ENCODE results near the gene ZSCAN5C. TPM values are rescaled to one million over a fixed set of nuclear protein-coding genes. Genes with fewer than 3 reads are reported as not detected.

The ZSCAN5C gene, protein sequence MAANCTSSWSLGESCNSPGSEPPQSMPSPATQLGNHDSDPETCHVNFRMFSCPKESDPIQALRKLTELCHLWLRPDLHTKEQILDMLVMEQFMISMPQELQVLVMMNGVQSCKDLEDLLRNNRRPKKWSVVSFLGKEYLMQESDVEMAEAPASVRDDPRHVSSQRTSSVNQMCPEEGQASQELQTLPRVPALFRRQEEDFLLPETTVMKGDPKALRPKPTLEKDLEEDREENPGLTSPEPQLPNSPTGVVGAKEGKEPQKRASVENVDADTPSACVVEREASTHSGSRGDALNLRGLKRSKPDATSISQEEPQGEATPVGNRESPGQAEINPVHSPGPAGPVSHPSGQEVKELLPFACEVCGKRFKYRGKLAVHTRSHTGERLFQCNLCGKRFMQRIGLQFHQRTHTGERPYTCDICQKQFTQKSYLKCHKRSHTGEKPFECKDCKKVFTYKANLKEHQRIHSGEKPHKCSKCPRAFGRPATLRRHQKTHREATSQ
- not detected for total RNA-seq (ENCODE audit: unreplicated experiment)
- long read RNA-seq = 0 reads

- DNase-seq (ENCODE audit: low spot score) = no peak
- TF ChIP-seq, protein P1, sequence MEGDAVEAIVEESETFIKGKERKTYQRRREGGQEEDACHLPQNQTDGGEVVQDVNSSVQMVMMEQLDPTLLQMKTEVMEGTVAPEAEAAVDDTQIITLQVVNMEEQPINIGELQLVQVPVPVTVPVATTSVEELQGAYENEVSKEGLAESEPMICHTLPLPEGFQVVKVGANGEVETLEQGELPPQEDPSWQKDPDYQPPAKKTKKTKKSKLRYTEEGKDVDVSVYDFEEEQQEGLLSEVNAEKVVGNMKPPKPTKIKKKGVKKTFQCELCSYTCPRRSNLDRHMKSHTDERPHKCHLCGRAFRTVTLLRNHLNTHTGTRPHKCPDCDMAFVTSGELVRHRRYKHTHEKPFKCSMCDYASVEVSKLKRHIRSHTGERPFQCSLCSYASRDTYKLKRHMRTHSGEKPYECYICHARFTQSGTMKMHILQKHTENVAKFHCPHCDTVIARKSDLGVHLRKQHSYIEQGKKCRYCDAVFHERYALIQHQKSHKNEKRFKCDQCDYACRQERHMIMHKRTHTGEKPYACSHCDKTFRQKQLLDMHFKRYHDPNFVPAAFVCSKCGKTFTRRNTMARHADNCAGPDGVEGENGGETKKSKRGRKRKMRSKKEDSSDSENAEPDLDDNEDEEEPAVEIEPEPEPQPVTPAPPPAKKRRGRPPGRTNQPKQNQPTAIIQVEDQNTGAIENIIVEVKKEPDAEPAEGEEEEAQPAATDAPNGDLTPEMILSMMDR (IDR thresholded peaks at IDR 0.05; ENCODE audit: unreplicated experiment) = no peak
- Mint-ChIP-seq H3K36me3 (ENCODE audit: low read depth, unreplicated experiment) (no peaks in the 10 kb centered on the region), H3K9me3 (ENCODE audit: unreplicated experiment) (no peaks in the 10 kb centered on the region), H3K27me3 (ENCODE audit: unreplicated experiment) (no peaks in the 10 kb centered on the region), H3K27ac (ENCODE audit: unreplicated experiment) (no peak within 1 kb of the TSS), H3K4me1 (ENCODE audit: unreplicated experiment) (no peaks in the 10 kb centered on the region), H3K4me3 (ENCODE audit: unreplicated experiment) (no peak within 1 kb of the TSS)
These were observed at the start of gene ZSCAN5C for GRCh38 chr19:56201973-56202372. ZSCAN5C (plus strand) TSS chr19:56202273; CDS start chr19:56205914, 3,641 bp downstream.

DNA sequence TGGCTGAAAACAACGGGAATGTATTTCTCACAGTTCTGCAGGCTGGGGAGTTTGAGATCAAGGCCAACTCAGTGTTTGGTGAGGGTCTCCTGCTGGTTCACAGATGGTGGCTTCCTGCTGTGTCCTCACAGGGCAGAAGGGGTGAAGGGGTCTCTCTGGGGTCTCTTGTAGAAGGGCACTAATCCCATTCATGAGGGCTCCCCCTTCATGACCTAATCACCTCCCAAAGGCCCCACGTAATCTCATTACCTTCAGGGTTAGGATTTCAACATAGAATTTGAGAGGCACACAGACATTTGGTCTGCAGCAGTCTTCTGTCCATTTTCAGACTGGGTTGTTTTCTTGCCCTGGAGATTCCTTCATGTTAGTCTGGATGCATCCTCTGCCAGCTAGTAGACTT, 49.4 kb upstream of the ZSCAN5C start:
- H3K4me3 Mint-ChIP-seq (ENCODE audit: unreplicated experiment) = peak overlapping the region; percentile 15
- H3K27me3 Mint-ChIP-seq (ENCODE audit: unreplicated experiment) = peaks cover 5% of the 10 kb centered on the region
- H3K27ac Mint-ChIP-seq (ENCODE audit: unreplicated experiment) = peak overlapping the region; percentile 92
- H3K36me3 Mint-ChIP-seq (ENCODE audit: low read depth, unreplicated experiment) = peaks cover 28% of the 10 kb centered on the region
- no peak for DNase-seq (ENCODE audit: low spot score)
- no peaks in the 10 kb centered on the region for H3K9me3 Mint-ChIP-seq (ENCODE audit: unreplicated experiment)
- H3K4me1 Mint-ChIP-seq (ENCODE audit: unreplicated experiment) = peaks cover 24% of the 10 kb centered on the region
- TF ChIP-seq, protein P1 (IDR thresholded peaks at IDR 0.05; ENCODE audit: unreplicated experiment) = no peak

DNA sequence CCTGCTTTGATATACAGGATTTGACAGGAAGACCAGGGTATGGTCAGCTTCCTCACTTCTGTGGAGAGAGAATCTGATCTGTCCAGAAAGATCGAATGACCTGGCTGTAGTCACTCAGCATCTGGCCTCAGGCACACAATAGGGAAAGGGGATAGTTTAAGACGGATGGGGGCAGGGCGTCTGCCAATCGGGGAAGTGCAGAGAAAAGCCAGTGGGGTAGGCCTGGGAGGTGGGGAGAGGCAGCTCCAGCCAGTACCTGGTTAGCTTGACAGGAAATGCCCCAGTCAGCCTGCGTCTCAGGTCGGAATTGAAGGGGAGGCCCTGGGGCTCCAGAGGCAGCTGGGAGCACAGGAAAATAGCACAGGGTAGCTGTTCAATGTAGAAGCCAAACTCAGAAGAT, 48.6 kb upstream of the ZSCAN5C start:
- DNase-seq (ENCODE audit: low spot score) = peak; percentile 61
- Mint-ChIP-seq H3K9me3 (ENCODE audit: unreplicated experiment) (no peaks in the 10 kb centered on the region), H3K4me3 (ENCODE audit: unreplicated experiment) (peak overlapping the region; percentile 24), H3K27me3 (ENCODE audit: unreplicated experiment) (peaks cover 4% of the 10 kb centered on the region), H3K27ac (ENCODE audit: unreplicated experiment) (peak overlapping the region; percentile 92), H3K36me3 (ENCODE audit: low read depth, unreplicated experiment) (peaks cover 26% of the 10 kb centered on the region), H3K4me1 (ENCODE audit: unreplicated experiment) (peaks cover 24% of the 10 kb centered on the region)
- TF ChIP-seq, protein P1 (IDR thresholded peaks at IDR 0.05; ENCODE audit: unreplicated experiment) = no peak

DNA sequence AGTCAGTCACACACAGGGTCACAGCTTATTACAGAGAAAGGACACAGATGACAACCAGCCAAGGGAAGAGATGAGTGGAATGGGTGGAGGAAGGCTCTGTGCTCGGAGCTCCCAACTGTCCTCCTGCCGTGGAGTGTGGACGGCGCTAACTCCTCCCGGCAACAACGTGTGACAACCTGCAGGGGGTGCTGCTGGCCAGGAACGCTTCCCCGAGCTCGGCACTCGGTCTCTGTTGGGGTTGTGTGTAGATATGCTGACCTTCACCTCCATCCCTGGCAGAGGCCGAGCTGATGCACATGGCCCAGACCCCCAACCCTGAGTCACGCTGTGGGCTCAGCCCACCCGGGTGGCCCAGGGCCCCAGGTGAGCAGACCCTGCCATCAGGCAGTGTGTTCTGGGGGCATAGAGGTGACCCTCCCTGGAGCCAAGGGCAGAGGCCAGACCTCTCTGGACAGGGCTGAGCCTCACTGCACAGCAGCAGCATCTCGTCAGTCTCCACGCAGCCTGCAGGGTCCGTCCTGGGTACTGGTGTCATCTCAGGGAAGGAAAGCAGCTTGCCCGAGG, 46.9 kb upstream of the ZSCAN5C start:
- peaks cover 7% of the 10 kb centered on the region for H3K27me3 Mint-ChIP-seq (ENCODE audit: unreplicated experiment)
- TF ChIP-seq, protein P1 (IDR thresholded peaks at IDR 0.05; ENCODE audit: unreplicated experiment) = peak; percentile 58
- peak; percentile 58 for DNase-seq (ENCODE audit: low spot score)
- peak overlapping the region; percentile 25 for H3K4me3 Mint-ChIP-seq (ENCODE audit: unreplicated experiment)
- H3K27ac Mint-ChIP-seq (ENCODE audit: unreplicated experiment) = no peak overlapping the region
- H3K4me1 Mint-ChIP-seq (ENCODE audit: unreplicated experiment) = peaks cover 24% of the 10 kb centered on the region
- no peaks in the 10 kb centered on the region for H3K9me3 Mint-ChIP-seq (ENCODE audit: unreplicated experiment)
- H3K36me3 Mint-ChIP-seq (ENCODE audit: low read depth, unreplicated experiment) = peaks cover 21% of the 10 kb centered on the region

DNA sequence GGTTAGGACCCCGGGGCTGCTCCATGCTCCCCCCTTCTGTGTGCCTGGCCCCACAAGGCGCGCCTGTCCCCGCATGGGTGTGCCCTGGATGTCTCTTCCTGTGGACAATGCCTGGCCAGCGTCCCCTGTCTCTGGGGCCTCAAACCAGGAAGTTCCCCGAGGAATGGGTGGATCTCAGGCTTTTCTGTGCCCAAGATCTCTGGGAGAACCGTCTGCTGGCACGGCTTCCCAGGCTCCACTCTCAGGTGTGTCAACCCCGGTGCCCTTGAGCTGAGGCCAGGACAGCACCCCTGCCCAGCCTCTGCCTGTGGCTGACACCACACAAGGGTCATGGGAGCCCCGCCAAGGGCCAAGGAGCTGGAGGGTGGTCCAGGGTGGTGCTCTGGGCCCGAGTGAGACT, 45.3 kb upstream of the ZSCAN5C start:
- Mint-ChIP-seq H3K9me3 (ENCODE audit: unreplicated experiment) (no peaks in the 10 kb centered on the region), H3K27me3 (ENCODE audit: unreplicated experiment) (peaks cover 9% of the 10 kb centered on the region), H3K36me3 (ENCODE audit: low read depth, unreplicated experiment) (peaks cover 17% of the 10 kb centered on the region), H3K4me3 (ENCODE audit: unreplicated experiment) (no peak overlapping the region), H3K4me1 (ENCODE audit: unreplicated experiment) (peaks cover 24% of the 10 kb centered on the region), H3K27ac (ENCODE audit: unreplicated experiment) (no peak overlapping the region)
- TF ChIP-seq, protein P1 (IDR thresholded peaks at IDR 0.05; ENCODE audit: unreplicated experiment) = no peak
- DNase-seq (ENCODE audit: low spot score) = no peak

Measured in endothelial cell (in vitro differentiated cells).